Activated CD4-positive, alpha-beta T cell treated with anti-CD3 and anti-CD28 coated beads for 24 hours (primary cell): ENCODE data around the gene KLHL29.

Experiments
- DNase-seq, 2 donors: peaks; one replicate each; pipeline ENCODE4 v3.0.0-alpha.2; 2020; ENCODE audit warnings: low read depth in 2 of 2

KLHL29 gene

DNA sequence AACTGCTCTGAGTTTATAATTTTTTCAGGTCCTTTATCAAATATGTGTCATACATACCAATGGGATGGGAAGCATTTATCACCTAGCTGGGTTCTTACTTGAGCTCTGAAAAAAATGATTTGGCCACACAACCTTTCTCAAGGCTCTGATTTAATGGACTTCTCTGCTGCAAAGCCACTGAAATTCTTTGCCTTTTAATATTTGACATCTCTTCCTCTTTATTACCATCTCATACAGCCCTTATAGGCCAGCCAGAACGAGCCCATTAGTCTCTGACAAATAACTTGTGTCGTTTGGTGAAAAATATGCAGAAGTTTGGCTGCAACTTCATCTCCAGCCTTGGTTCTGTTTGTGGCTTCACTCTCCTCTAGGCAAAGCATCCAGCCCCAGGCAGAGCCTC lies 292.9 kb downstream of the KLHL29 start:
- no peak for DNase-seq

DNA sequence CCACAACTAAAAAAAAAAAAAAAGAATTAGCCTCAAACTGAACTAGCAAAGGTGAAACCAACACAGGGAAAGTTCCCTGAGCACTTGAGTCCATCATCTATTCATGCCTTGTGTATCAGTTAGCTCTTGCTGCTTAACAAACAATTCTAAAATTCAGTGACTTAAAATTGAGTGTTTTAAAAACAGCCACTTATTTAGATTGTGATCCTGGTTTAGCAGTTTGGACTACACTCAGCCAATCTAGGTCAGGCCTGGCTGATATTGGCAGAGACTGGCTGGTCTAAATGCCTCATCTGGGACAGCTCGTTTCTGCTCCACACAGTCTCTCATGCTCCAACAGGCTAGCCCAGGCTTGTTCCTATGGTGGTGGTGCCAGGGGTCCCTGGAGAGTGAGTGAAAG lies 294.1 kb downstream of the KLHL29 start:
- DNase-seq, result no peak

- no peak for DNase-seq
These were observed 296.0 kb downstream of the KLHL29 start for GRCh38 chr2:23680951-23681350.

- no peak for DNase-seq
These were observed 296.6 kb downstream of the KLHL29 start for GRCh38 chr2:23681356-23682140.

DNA sequence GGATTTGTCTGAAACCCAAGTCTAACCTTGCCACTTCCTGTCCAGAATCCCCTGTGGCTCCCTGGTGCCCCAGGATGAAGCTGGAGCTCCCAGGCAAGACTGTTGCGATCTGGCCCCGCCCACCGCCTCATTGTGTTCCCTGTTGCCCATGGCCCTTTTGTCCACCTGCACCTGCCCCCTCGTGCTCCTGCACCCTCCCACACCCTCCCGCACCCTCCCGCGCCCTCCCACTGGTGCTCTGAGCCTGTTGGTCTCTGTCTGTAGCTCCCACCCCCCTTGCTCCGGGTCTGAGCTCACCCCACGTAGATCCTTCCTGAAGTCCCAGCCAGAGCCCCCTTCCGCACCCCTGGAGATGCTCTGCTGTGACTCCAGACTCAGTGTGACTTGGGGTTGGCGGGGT lies 297.5 kb downstream of the KLHL29 start:
- DNase-seq, result no peak

- no peak for DNase-seq
These were observed 298.0 kb downstream of the KLHL29 start for GRCh38 chr2:23683001-23683400.

- DNase-seq, result no peak
These were observed 299.6 kb downstream of the KLHL29 start for GRCh38 chr2:23684395-23685176.

DNA sequence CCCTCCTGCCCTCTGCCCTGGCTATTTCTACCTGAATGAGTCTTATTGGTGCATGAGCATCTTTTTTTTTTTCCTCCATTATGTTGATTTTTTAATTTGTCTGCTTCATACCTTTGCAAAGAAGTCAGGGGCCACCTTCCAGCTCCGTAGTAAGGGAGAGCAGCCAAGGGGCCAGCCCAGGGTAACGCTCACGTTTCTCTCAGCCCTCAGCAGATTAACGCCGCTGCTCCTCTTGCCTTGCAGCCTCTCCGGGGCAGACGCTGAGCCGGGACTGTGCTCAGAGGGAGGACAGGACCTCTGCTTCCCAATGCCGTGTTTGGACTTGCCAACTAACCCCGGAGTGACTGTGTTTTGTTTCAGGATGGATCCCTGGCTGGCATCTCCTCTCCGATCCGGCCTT lies 300.2 kb downstream of the KLHL29 start:
- DNase-seq, result no peak

- DNase-seq, result no peak
These were observed 300.7 kb downstream of the KLHL29 start for GRCh38 chr2:23685706-23686105.

DNA sequence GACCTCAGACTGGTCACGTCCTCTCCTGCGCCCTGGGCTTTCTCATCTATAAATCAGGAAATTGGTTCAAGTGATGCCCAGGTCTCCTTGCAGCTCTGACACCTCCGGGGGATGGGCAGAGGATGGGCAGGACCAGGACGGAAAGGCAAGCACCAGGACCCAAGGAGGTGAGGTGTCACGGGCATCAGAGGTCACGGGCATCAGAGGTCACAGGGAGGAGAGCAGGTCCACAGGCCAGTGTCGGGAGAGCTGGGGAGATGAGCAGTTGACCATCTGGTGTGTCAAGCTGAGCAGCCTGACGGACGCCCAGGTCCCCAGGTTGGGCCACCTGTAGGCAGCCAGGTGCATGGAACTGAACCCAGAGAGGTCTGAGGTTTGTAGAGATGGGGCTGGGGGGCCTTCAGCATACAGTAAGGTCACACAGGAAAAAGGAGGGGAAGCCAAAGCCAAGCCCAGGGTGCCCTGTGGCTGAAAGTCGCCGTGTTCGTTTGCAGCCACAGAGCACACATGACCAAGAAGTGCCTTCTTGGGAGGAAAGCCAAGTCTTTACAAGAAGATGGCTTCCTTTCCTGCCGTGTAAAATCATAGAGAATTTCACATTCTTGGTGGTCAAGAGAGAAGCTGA lies 301.5 kb downstream of the KLHL29 start:
- DNase-seq, result no peak

DNA sequence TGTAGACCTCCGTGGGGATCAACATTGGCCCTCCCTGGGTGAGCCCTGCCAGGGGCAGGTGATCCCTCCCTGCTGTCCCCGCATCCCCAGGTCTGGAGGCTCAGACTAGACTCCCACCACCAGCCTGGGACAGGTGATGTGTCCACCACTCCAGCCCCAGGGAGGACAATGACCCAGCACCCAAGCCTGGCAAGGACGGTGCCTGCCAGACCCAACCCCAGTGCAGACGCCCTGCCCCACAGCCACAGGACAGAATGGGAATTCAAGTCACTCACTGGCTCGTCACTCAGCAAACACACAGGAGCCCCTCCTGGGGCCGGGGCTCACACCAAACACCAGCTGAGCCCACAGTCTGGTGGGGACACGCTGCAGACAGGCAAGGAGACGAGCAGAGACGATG lies 302.2 kb downstream of the KLHL29 start:
- DNase-seq, result no peak

- no peak for DNase-seq
These were observed 302.7 kb downstream of the KLHL29 start for GRCh38 chr2:23687713-23688112.

DNA sequence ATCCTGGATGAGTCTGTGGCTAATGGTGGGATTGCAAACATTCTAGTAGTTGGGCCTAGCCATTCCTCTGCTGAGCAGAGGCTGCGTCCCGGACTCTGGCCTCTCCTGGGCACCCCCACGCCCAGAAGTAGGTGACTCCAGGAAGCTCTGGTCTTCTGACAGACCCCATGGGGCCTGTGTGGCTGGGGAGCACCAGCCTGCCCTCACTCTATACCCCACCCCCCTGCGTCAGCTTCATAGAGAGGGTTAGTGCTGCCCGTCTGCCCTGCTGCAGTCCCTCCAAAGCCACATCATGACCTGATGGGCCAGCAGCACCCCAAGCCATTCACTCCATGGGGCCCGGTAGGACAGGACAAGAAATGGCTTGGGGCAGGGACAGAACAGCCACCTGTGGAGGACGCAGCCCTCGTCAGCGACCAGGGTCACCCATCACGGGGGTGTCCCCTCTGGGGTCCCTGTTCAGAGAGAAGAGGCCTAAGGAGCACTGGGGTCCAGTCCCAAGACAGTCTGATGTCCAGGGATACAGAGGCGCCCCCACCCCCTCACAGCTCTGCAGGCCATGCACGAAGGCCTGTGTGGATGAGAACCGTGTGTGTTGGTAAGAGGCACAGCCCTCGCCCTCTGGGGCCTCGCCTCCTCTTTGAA lies 303.6 kb downstream of the KLHL29 start:
- no peak for DNase-seq

- no peak for DNase-seq
These were observed 304.2 kb downstream of the KLHL29 start for GRCh38 chr2:23689131-23689700.

DNA sequence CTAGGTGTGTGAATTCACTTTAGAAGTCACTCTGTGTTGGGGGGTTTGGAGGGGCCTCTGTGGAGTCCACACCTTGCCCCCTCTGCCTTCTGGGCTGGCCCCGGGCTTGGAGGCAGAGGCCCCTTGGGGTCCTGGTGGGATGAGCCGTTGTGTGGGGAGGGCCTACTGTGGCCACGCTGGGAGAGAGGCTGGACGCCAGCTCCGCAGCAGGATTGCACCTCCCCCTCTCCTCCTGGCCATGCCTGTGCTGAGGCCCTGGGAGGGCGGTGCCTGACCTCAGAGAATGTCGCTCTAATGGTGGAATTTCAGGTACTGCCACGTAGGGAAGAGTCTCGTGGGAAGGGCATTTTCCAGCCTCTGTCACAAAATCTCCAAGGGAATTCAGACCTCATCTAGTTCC lies 304.9 kb downstream of the KLHL29 start:
- DNase-seq, result no peak

DNA sequence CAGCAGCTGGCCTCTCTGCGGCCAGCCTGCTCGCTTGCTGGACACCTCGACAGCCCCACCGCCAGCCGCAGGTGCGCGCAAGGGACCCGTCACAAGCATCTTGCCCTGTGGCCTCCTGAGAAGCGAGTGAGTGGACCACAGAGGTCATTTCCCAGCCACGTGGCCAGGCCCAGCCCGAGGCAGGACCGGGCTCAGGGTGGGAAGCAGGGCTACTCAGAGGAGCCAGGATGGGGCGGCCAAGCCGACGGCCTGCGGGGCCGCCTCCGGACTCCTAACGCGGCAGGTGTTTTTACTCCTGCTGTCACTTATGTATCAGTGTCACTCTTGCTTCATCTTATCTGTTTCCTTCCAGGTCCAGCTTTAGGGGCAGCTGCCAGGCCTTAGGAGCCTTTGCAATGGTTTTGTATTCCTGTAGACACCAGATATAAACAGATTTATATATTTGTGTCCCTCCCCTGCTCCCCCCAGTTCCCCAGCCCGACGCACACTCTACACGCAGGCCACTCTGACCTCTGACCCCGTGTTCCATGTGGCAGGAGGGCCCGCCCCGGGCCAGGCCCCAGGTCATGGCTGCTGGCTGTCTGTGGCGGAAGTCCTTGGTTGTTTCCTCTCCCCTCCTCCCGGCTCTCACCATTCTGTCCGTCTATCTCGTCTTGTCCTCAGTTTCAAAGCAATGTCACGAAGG lies 305.6 kb downstream of the KLHL29 start:
- no peak for DNase-seq

DNA sequence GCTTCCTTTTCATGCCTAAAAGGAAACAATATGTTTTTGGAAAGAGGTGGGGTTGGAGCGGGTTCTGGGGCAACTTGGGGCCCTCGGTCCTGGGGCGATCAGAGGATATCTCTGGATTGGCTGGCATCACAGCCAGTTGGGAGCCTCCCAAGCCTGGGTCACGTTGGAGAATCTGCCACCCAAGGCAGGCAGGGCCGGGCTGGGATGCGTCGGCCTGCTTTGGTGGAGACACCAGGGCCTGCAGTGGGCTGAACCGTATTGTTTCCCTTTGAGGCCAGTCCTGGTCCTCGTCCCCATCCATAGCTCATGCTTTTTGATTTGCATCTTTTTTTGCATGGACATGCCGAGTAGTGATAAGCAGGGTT lies 306.1 kb downstream of the KLHL29 start:
- no peak for DNase-seq

DNA sequence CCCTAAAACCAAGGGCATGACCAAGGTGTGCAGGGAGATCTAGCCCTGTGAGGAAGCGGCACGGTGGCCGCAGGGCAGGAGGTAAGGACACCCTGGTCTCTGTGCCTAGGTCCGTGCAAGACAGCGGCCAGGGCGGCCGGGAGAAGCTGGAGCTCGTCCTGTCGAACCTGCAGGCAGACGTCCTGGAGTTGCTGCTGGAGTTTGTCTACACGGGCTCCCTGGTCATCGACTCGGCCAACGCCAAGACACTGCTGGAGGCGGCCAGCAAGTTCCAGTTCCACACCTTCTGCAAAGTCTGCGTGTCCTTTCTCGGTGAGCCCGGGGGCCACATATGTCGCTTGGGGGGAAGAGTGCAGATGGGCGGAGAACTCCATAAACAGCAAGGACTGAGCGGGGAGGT lies 306.6 kb downstream of the KLHL29 start:
- no peak for DNase-seq

DNA sequence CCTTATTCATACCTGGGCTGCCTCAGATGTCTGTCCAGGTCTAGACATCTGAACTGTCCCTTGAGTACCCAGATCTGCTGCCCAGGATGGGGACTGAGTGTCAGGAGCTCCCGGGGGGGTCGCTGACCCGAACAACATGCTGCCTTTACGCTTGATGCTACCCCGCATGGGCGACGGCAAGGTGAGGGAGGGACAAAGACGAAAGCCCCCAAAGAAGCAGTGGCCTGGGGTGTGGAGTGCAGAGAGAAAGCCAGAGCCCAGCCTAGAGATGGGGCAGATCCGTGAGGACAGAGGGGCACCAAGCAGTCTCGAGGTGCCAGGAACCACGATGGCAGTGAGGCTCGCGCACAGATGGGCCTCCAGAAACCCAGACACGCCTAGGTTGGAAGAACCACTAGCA lies 307.3 kb downstream of the KLHL29 start:
- DNase-seq, result no peak

DNA sequence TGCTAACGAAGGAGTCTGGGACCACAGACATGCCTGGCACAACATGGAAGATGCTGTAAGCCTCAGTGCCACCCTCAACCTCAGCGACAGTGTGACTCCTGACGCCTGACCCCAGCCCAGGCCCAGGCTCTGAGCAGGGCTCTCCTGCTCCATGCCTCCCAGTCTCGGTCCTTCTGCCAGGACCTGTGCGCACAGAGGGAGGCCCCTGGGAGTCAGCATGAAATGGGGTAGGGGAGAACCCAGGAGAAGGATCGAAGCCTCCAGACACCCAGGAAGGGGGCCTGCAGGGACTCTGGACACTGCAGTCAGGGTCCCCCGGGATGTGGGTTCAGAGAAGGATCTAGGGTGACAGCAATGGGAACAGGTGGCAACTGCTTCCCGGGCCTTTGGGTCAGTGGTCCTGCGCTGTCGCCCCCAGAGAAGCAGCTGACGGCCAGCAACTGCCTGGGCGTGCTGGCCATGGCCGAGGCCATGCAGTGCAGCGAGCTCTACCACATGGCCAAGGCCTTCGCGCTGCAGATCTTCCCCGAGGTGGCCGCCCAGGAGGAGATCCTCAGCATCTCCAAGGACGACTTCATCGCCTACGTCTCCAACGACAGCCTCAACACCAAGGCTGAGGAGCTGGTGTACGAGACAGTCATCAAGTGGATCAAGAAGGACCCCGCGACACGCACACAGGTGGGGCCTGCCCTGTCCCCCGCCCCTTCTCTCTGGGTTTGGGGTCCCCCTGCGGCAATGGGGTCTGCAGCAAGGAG lies 308.0 kb downstream of the KLHL29 start:
- DNase-seq, result no peak

- DNase-seq, result no peak
These were observed 308.6 kb downstream of the KLHL29 start for GRCh38 chr2:23693606-23693951.
